ENCODE data around the gene C16orf54.

DNA sequence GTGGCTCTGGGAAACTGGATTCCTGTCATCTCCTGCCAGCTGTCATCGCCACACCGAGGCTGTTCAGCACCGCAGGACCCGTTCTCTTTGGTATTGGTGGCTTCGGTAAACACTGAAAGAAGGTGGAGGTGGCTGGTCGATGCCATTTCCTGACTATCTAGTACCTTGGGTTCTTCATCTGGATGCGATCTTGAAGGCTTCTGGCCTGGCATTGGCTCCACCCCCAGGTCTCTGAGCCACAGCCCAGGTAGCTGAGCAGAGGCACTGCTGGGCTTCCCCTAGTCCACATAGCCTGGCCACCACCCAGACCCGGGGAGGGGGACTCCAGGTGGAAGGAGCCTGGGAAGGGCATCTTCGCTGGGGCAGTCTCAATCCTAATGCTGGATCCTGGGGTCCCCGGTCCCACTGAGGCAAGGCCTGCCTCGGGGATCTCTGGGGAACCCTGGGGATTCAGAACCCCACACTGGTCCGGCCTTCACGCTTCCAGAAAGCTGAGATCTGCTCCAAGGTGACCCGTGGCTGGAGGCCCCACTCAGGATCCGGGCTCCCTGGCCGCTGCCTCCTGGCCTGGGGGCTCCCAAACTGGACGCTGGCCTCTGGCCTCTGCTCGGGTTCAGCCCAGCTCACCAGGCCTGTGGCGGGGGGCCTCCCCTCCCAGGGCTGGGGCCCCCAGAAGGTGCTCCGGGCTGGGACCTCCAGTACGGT lies 1.8 kb downstream of the C16orf54 start:
- no peak for TF ChIP-seq NCOA2 (IDR thresholded peaks at IDR 0.05; ENCODE audit: partially characterized antibody in 2 of 2)
- TF ChIP-seq, protein P1, sequence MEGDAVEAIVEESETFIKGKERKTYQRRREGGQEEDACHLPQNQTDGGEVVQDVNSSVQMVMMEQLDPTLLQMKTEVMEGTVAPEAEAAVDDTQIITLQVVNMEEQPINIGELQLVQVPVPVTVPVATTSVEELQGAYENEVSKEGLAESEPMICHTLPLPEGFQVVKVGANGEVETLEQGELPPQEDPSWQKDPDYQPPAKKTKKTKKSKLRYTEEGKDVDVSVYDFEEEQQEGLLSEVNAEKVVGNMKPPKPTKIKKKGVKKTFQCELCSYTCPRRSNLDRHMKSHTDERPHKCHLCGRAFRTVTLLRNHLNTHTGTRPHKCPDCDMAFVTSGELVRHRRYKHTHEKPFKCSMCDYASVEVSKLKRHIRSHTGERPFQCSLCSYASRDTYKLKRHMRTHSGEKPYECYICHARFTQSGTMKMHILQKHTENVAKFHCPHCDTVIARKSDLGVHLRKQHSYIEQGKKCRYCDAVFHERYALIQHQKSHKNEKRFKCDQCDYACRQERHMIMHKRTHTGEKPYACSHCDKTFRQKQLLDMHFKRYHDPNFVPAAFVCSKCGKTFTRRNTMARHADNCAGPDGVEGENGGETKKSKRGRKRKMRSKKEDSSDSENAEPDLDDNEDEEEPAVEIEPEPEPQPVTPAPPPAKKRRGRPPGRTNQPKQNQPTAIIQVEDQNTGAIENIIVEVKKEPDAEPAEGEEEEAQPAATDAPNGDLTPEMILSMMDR (IDR thresholded peaks at IDR 0.05 in 2 of 3, conservative IDR thresholded peaks at IDR 0.05 in 1 of 3; ENCODE audit: insufficient read depth in 2 of 3, low read depth in 1 of 3, low read length in 3 of 3), result no peak
- TF ChIP-seq POLR2AphosphoS5 (IDR thresholded peaks at IDR 0.05; ENCODE audit: control insufficient read depth, insufficient read depth, low read depth, low read length), result no peak
- no peak for TF ChIP-seq PTBP1 (IDR thresholded peaks at IDR 0.05; ENCODE audit: low read depth, low read length)
